SU-DHL-6 (cell line): Measurements from ENCODE around the gene LHFPL6.

Source experiments
- H2AFZ ChIP-seq: fragments of 200-600 bp; sonication (generic); 2 replicates; pipeline ENCODE4 v1.6.1; 2014; ENCODE audit warnings: low read depth, mild to moderate bottlenecking, moderate library complexity, mixed read lengths, antibody characterized with exemption, low read length; ENCODE audit not compliant: severe bottlenecking
- H3F3A ChIP-seq: fragments of 200-600 bp; shearing (Covaris generic); 2 replicates; pipeline ENCODE4 v1.6.0; 2016; ENCODE audit warnings: antibody characterized with exemption, mild to moderate bottlenecking; ENCODE audit not compliant: insufficient read depth
- H3K27ac ChIP-seq: fragments of 200-600 bp; sonication (generic); 2 replicates; pipeline ENCODE4 v1.5.1; 2016; ENCODE audit warnings: low read depth, mild to moderate bottlenecking, low read length, moderate library complexity, mixed read lengths
- H3K27me3 ChIP-seq: fragments of 200-600 bp; sonication (generic), shearing (Covaris generic); 2 replicates; pipeline ENCODE4 v1.6.0; 2014; ENCODE audit warnings: mild to moderate bottlenecking, low read length
- H3K36me3 ChIP-seq: fragments of 200-600 bp; sonication (generic); 2 replicates; pipeline ENCODE4 v1.6.1; 2014; ENCODE audit warnings: mild to moderate bottlenecking, low read length, mixed read lengths
- H3K4me2 ChIP-seq: fragments of 300-600, 200-600 bp; shearing (Covaris generic), sonication (generic); 2 replicates; pipeline ENCODE4 v1.6.0; 2014; ENCODE audit warnings: low read length, low read depth, mild to moderate bottlenecking; ENCODE audit not compliant: poor library complexity, severe bottlenecking
- H3K4me3 ChIP-seq: fragments of 200-600 bp; sonication (generic); 2 replicates; pipeline ENCODE4 v1.5.1; 2014; ENCODE audit warnings: antibody characterized with exemption, low read length, mild to moderate bottlenecking, mixed read lengths; ENCODE audit not compliant: insufficient read depth, poor library complexity, severe bottlenecking
- H3K79me2 ChIP-seq: fragments of 200-600 bp; sonication (generic); 2 replicates; pipeline ENCODE4 v1.6.1; 2014; ENCODE audit warnings: mild to moderate bottlenecking, low read length, moderate library complexity; ENCODE audit not compliant: insufficient read depth
- H3K9ac ChIP-seq: fragments of 200-600 bp; sonication (generic); 2 replicates; pipeline ENCODE4 v1.7.0; 2014; ENCODE audit warnings: mild to moderate bottlenecking, low read length
- H3K9me2 ChIP-seq: fragments of 200-600 bp; sonication (generic); replicated peaks from 2 replicates; pipeline ENCODE4 v1.6.1; 2014; ENCODE audit warnings: low read length; ENCODE audit not compliant: insufficient read depth
- H3K9me3 ChIP-seq: fragments of 200-600 bp; sonication (generic); 2 replicates; pipeline ENCODE4 v1.6.1; 2014; ENCODE audit warnings: low read length, mixed read lengths; ENCODE audit not compliant: insufficient read depth
- H4K20me1 ChIP-seq: fragments of 200-600 bp; sonication (generic); 2 replicates; pipeline ENCODE4 v1.6.1; 2014; ENCODE audit warnings: low read depth, mild to moderate bottlenecking, antibody characterized with exemption, low read length, moderate library complexity, mixed read lengths
- EZH2phosphoT487 ChIP-seq: fragments of 200-600 bp; sonication (generic), shearing (Covaris generic); conservative IDR thresholded peaks from 2 replicates; pipeline ENCODE4 v1.6.1; 2018; ENCODE audit warnings: mild to moderate bottlenecking, antibody characterized with exemption, low read length, moderate library complexity, mixed read lengths
- TF ChIP-seq, protein P1 (sequence below): fragments of 200-600 bp; sonication (generic); IDR thresholded peaks from one replicate; pipeline ENCODE4 v1.5.1; 2017; ENCODE audit warnings: antibody characterized with exemption, mild to moderate bottlenecking, low read length, moderate library complexity; ENCODE audit not compliant: insufficient read depth, poor library complexity, severe bottlenecking

LHFPL6 gene

DNA sequence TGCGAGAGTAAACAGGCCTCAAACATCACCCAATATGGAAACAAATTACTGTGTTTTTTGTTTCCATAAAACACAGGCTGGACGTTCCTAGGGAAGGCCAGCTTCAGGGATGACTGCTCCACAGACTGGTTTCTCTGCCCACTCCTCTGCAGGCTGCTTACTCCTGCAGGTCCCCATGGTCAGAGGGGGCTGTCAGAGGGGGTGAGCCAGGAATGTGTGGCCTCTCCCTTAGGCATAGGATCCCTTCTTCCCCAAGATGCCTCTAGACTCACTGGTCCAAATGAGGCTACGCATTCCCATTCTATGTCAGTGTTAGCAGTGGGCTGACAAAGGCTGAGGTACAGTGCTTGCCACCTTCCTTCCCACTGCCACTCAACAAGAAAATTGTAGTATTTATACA, 229.8 kb downstream of the LHFPL6 start:
- Histone ChIP-seq H3K27ac (no peak overlapping the region), H3K9ac (no peak overlapping the region), H3K36me3 (no peaks in the 10 kb centered on the region), H3K9me2 (no peaks in the 10 kb centered on the region), H2AFZ (no peak overlapping the region), H3F3A (no peaks in the 10 kb centered on the region), H3K9me3 (no peaks in the 10 kb centered on the region), H3K4me2 (no peak overlapping the region), H3K4me3 (no peak overlapping the region), H3K79me2 (no peaks in the 10 kb centered on the region), H3K27me3 (no peaks in the 10 kb centered on the region), H4K20me1 (no peaks in the 10 kb centered on the region)
- no peak for TF ChIP-seq EZH2phosphoT487
- TF ChIP-seq, protein P1, sequence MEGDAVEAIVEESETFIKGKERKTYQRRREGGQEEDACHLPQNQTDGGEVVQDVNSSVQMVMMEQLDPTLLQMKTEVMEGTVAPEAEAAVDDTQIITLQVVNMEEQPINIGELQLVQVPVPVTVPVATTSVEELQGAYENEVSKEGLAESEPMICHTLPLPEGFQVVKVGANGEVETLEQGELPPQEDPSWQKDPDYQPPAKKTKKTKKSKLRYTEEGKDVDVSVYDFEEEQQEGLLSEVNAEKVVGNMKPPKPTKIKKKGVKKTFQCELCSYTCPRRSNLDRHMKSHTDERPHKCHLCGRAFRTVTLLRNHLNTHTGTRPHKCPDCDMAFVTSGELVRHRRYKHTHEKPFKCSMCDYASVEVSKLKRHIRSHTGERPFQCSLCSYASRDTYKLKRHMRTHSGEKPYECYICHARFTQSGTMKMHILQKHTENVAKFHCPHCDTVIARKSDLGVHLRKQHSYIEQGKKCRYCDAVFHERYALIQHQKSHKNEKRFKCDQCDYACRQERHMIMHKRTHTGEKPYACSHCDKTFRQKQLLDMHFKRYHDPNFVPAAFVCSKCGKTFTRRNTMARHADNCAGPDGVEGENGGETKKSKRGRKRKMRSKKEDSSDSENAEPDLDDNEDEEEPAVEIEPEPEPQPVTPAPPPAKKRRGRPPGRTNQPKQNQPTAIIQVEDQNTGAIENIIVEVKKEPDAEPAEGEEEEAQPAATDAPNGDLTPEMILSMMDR, result no peak

DNA sequence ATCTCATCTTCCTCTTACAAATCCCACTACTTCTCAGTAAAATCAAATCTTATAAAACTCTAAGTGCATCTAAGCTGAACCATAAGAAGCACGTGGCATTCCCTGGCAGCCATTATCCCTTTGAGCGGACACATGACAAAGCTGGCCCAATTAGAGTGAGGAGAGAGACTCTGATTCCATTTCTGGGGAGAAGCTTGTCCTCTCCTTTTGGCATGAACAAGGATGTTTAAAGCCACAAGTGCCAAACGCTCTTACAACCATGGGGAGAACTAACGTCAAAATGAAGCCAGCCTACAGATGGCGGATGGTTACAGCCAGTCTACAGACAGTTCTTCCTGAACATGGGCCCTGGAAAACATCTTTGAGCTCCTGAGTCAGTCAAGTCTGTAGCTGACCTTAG, 231.3 kb downstream of the LHFPL6 start:
- H3K27ac ChIP-seq, result no peak overlapping the region
- H3K4me2 ChIP-seq, result no peak overlapping the region
- no peak overlapping the region for H3K4me3 ChIP-seq
- H2AFZ ChIP-seq, result no peak overlapping the region
- H4K20me1 ChIP-seq, result no peaks in the 10 kb centered on the region
- no peak overlapping the region for H3K9ac ChIP-seq
- TF ChIP-seq, protein P1, result no peak
- TF ChIP-seq EZH2phosphoT487, result no peak
- H3K36me3 ChIP-seq, result no peaks in the 10 kb centered on the region
- H3K9me3 ChIP-seq, result no peaks in the 10 kb centered on the region
- no peaks in the 10 kb centered on the region for H3F3A ChIP-seq
- H3K27me3 ChIP-seq, result no peaks in the 10 kb centered on the region
- H3K79me2 ChIP-seq, result no peaks in the 10 kb centered on the region
- H3K9me2 ChIP-seq, result no peaks in the 10 kb centered on the region

DNA sequence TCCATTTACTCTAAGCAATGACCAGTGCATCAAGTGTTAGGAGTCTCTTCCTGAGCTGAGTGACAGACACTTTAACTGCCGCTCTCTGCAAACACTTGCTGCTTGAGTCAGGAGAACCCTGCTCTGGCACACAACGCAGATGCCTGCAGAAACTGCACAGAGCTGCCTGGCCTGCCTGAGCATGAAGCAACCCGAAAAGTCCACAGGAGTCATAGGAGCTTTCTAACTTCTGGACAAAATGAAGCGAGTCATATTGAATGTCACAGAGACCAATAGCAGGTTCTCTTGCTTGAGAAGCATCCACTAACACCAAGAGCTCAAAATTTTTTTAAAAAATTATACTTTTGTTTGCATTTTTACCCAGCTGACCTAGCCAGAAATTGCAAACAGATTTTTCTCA, 232.4 kb downstream of the LHFPL6 start:
- Histone ChIP-seq H3K9me2 (no peaks in the 10 kb centered on the region), H2AFZ (no peak overlapping the region), H3K4me3 (no peak overlapping the region), H3F3A (no peaks in the 10 kb centered on the region), H3K4me2 (no peak overlapping the region), H3K79me2 (no peaks in the 10 kb centered on the region), H3K9me3 (no peaks in the 10 kb centered on the region), H3K27me3 (no peaks in the 10 kb centered on the region), H3K9ac (no peak overlapping the region), H3K27ac (no peak overlapping the region), H4K20me1 (no peaks in the 10 kb centered on the region), H3K36me3 (no peaks in the 10 kb centered on the region)
- no peak for TF ChIP-seq EZH2phosphoT487
- TF ChIP-seq, protein P1, result no peak
